Peyer's patch (tissue), 4 donors: ENCODE data around the gene TSHZ3.

ENCODE experiments used
- POLR2A ChIP-seq, 2 donors: fragments of 450-650 bp; IDR thresholded peaks; one replicate each; pipeline ENCODE4 v1.5.1; 2017; ENCODE audit warnings: antibody characterized with exemption in 2 of 2, mild to moderate bottlenecking in 2 of 2, moderate library complexity in 2 of 2
- TF ChIP-seq, protein P1 (sequence below), 6 experiments: fragments of 450-650 bp in 4 of 6; fragments of 200-600 bp in 2 of 6; sonication (generic) in 1 of 6; IDR thresholded peaks; one replicate each; pipeline ENCODE4 v1.5.1; 2017 to 2019; ENCODE audit warnings: antibody characterized with exemption in 6 of 6, mild to moderate bottlenecking in 3 of 6, moderate library complexity in 1 of 6

DNA sequence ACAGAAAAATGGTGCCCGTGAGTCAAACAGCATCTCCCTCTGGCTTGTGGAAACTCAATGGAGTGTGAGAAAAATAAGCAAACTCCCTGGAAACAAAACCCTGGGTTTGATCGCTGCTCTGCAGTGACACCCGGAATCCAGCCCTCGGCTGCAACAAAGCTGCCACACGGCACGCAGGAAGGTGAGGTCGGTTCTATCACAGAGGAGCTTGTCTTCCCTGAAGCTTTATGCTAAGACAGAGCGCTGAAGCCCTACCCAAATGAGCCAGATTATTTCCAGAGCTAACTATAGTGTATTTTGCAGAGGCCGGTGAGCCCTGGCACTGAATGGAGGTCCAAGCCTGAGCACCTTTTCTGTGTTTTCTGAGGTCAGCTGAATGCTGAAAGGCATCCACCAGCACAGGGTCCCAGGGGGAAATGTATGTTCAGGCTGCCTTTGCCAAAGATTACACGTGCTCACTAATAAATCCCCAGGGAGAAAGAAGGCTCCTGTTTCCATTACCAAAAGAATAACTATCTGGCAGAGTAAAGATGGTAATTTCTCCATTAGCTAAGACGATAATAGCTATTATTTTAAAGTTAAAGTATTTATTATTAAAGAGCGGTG is 77.8 kb downstream of the TSHZ3 start:
- TF ChIP-seq, protein P1, sequence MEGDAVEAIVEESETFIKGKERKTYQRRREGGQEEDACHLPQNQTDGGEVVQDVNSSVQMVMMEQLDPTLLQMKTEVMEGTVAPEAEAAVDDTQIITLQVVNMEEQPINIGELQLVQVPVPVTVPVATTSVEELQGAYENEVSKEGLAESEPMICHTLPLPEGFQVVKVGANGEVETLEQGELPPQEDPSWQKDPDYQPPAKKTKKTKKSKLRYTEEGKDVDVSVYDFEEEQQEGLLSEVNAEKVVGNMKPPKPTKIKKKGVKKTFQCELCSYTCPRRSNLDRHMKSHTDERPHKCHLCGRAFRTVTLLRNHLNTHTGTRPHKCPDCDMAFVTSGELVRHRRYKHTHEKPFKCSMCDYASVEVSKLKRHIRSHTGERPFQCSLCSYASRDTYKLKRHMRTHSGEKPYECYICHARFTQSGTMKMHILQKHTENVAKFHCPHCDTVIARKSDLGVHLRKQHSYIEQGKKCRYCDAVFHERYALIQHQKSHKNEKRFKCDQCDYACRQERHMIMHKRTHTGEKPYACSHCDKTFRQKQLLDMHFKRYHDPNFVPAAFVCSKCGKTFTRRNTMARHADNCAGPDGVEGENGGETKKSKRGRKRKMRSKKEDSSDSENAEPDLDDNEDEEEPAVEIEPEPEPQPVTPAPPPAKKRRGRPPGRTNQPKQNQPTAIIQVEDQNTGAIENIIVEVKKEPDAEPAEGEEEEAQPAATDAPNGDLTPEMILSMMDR (IDR thresholded peaks at IDR 0.05) = no peak
- TF ChIP-seq POLR2A (IDR thresholded peaks at IDR 0.05) = no peak
